Measurements from ENCODE around the gene SLC27A6.

- TF ChIP-seq USF1 (IDR thresholded peaks at IDR 0.05; ENCODE audit: borderline replicate concordance, low read depth): no peak
- TF ChIP-seq POLR2AphosphoS5 (IDR thresholded peaks at IDR 0.05; ENCODE audit: low read depth, low read length): no peak
- no peak for TF ChIP-seq CTCF (IDR thresholded peaks at IDR 0.05)
Observed at GRCh38 chr5:128949847-128950546, 15.3 kb upstream of the SLC27A6 start.

Measured in SK-N-SH (cell line).